ENCODE results near the gene SNN. TPM values are rescaled to one million over a fixed set of nuclear protein-coding genes. Genes with fewer than 3 reads are reported as not detected.

Gene SNN
- total RNA-seq, 1 experiment from 2014 or later: 65.2 TPM

GRCh38 chr16:11667824-11668622 lies at the start of gene SNN (continued):
- TF ChIP-seq, protein P1, sequence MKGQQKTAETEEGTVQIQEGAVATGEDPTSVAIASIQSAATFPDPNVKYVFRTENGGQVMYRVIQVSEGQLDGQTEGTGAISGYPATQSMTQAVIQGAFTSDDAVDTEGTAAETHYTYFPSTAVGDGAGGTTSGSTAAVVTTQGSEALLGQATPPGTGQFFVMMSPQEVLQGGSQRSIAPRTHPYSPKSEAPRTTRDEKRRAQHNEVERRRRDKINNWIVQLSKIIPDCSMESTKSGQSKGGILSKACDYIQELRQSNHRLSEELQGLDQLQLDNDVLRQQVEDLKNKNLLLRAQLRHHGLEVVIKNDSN (CRISPR knock-in tag; IDR thresholded peaks at IDR 0.05): peak; percentile 23; the same call in 1 of the 2 replicates
- no peak for TF ChIP-seq ZSCAN18 (CRISPR knock-in tag; IDR thresholded peaks at IDR 0.05)
- TF ChIP-seq NFATC4 (CRISPR knock-in tag; IDR thresholded peaks at IDR 0.05): no peak
- no peak for TF ChIP-seq NR2C2 (CRISPR knock-in tag; IDR thresholded peaks at IDR 0.05)
- TF ChIP-seq EMX1 (CRISPR knock-in tag; IDR thresholded peaks at IDR 0.05): no peak
- no peak for TF ChIP-seq E2F1 (CRISPR knock-in tag; IDR thresholded peaks at IDR 0.05)
- TF ChIP-seq, protein P2, sequence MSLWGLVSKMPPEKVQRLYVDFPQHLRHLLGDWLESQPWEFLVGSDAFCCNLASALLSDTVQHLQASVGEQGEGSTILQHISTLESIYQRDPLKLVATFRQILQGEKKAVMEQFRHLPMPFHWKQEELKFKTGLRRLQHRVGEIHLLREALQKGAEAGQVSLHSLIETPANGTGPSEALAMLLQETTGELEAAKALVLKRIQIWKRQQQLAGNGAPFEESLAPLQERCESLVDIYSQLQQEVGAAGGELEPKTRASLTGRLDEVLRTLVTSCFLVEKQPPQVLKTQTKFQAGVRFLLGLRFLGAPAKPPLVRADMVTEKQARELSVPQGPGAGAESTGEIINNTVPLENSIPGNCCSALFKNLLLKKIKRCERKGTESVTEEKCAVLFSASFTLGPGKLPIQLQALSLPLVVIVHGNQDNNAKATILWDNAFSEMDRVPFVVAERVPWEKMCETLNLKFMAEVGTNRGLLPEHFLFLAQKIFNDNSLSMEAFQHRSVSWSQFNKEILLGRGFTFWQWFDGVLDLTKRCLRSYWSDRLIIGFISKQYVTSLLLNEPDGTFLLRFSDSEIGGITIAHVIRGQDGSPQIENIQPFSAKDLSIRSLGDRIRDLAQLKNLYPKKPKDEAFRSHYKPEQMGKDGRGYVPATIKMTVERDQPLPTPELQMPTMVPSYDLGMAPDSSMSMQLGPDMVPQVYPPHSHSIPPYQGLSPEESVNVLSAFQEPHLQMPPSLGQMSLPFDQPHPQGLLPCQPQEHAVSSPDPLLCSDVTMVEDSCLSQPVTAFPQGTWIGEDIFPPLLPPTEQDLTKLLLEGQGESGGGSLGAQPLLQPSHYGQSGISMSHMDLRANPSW (CRISPR knock-in tag; conservative IDR thresholded peaks at IDR 0.05; ENCODE audit: low read depth): no peak
- no peak for TF ChIP-seq RORB (CRISPR knock-in tag; IDR thresholded peaks at IDR 0.05)
- TF ChIP-seq, protein P3, sequence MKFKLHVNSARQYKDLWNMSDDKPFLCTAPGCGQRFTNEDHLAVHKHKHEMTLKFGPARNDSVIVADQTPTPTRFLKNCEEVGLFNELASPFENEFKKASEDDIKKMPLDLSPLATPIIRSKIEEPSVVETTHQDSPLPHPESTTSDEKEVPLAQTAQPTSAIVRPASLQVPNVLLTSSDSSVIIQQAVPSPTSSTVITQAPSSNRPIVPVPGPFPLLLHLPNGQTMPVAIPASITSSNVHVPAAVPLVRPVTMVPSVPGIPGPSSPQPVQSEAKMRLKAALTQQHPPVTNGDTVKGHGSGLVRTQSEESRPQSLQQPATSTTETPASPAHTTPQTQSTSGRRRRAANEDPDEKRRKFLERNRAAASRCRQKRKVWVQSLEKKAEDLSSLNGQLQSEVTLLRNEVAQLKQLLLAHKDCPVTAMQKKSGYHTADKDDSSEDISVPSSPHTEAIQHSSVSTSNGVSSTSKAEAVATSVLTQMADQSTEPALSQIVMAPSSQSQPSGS (CRISPR knock-in tag; IDR thresholded peaks at IDR 0.05; ENCODE audit: borderline replicate concordance, low read depth): no peak
- no peak for TF ChIP-seq JAZF1 (CRISPR knock-in tag; IDR thresholded peaks at IDR 0.05)

- H3K27ac Mint-ChIP-seq: no peak overlapping the region
- CTCF ChIA-PET: interaction anchor here (0.7 kb wide), 1 partner anchor 23 kb away, joined by 3 read pairs; no protein-coding TSS in a partner anchor
- peaks cover 9% of the 10 kb centered on the region for H3K9me3 Mint-ChIP-seq
- no peak for DNase-seq (ENCODE audit: low spot score)
- POLR2A ChIA-PET: interaction anchor here (0.6 kb wide), 1 partner anchor 369 kb away, joined by 3 read pairs; no protein-coding TSS in a partner anchor
- ATAC-seq: no peak
- H3K36me3 Mint-ChIP-seq: no peaks in the 10 kb centered on the region
- TF ChIP-seq ZSCAN18 (CRISPR knock-in tag; IDR thresholded peaks at IDR 0.05) (no peak), MXD4 (CRISPR knock-in tag; IDR thresholded peaks at IDR 0.05; ENCODE audit: borderline replicate concordance) (no peak)
- H3K4me3 Mint-ChIP-seq: no peak overlapping the region
- H3K4me1 Mint-ChIP-seq: peaks cover 21% of the 10 kb centered on the region
- peaks cover 39% of the 10 kb centered on the region for H3K27me3 Mint-ChIP-seq (ENCODE audit: low read depth)
Observed at GRCh38 chr16:11619327-11619851, 48.9 kb upstream of the SNN start.
